DND-41 (cell line): Measurements from ENCODE around the gene MARCHF10.
A peak's percentile ranks its signal among the peaks of the same experiment; 100 is the strongest.

ENCODE experiments used
- ATAC-seq: fragments of 200-7000 bp; cut with Tn5 transposase; 3 replicates; pipeline ENCODE4 v1.9.1; 2021; ENCODE audit warnings: low read depth; ENCODE audit not compliant: insufficient read depth
- DNase-seq: peaks from one replicate; pipeline ENCODE4 v3.0.0-alpha.2; 2020
- H2AFZ ChIP-seq: 2 replicates; pipeline ENCODE4 v1.6.0; 2012; ENCODE audit warnings: low read depth, low read length
- H3K27ac ChIP-seq: 2 replicates; pipeline ENCODE4 v1.5.1; 2012; ENCODE audit warnings: low read length, inconsistent platforms
- H3K27me3 ChIP-seq: fragments of 200-600 bp; sonication (generic); 2 replicates; pipeline ENCODE4 v1.6.0; 2012; ENCODE audit warnings: low read length, mild to moderate bottlenecking, inconsistent platforms; ENCODE audit not compliant: insufficient read depth, poor library complexity
- H3K36me3 ChIP-seq: 2 replicates; pipeline ENCODE4 v1.5.1; 2012; ENCODE audit warnings: low read length, inconsistent platforms; ENCODE audit not compliant: insufficient read depth
- H3K4me1 ChIP-seq: 2 replicates; pipeline ENCODE4 v1.5.1; 2012; ENCODE audit warnings: mild to moderate bottlenecking, low read length; ENCODE audit not compliant: insufficient read depth
- H3K4me2 ChIP-seq: 2 replicates; pipeline ENCODE4 v1.6.0; 2012; ENCODE audit warnings: mild to moderate bottlenecking, moderate library complexity, low read length, inconsistent platforms; ENCODE audit not compliant: insufficient read depth
- H3K4me3 ChIP-seq, 2 experiments: fragments of 200-600 bp in 1 of 2; shearing (Covaris generic) in 1 of 2; 2 replicates each; pipeline ENCODE4 v1.5.1; 2012 to 2016; ENCODE audit warnings: inconsistent platforms in 2 of 2, low read length in 2 of 2, mild to moderate bottlenecking in 2 of 2, low read depth in 1 of 2, moderate library complexity in 1 of 2
- H3K79me2 ChIP-seq: 2 replicates; pipeline ENCODE4 v1.6.0; 2012; ENCODE audit warnings: low read length, inconsistent platforms; ENCODE audit not compliant: insufficient read depth
- H3K9ac ChIP-seq: 2 replicates; pipeline ENCODE4 v1.6.0; 2012; ENCODE audit warnings: low read depth, mild to moderate bottlenecking, inconsistent platforms, low read length, moderate library complexity
- H3K9me3 ChIP-seq: 2 replicates; pipeline ENCODE4 v1.5.1; 2012; ENCODE audit warnings: low read length, moderate library complexity, mild to moderate bottlenecking, inconsistent platforms; ENCODE audit not compliant: insufficient read depth, severe bottlenecking
- H4K20me1 ChIP-seq: 2 replicates; pipeline ENCODE4 v1.6.0; 2012; ENCODE audit warnings: low read length; ENCODE audit not compliant: insufficient read depth
- EZH2 ChIP-seq: IDR thresholded peaks from 3 replicates; pipeline ENCODE4 v1.6.1; 2012; ENCODE audit warnings: borderline replicate concordance, low read depth, mild to moderate bottlenecking, moderate library complexity, low read length, inconsistent platforms; ENCODE audit not compliant: severe bottlenecking
- TF ChIP-seq, protein P1 (sequence below): IDR thresholded peaks from 2 replicates; pipeline ENCODE4 v1.5.1; 2012; ENCODE audit warnings: borderline replicate concordance, low read length, moderate library complexity, mild to moderate bottlenecking; ENCODE audit not compliant: poor library complexity, severe bottlenecking; ENCODE audit errors: extremely low read depth

MARCHF10 gene

DNA sequence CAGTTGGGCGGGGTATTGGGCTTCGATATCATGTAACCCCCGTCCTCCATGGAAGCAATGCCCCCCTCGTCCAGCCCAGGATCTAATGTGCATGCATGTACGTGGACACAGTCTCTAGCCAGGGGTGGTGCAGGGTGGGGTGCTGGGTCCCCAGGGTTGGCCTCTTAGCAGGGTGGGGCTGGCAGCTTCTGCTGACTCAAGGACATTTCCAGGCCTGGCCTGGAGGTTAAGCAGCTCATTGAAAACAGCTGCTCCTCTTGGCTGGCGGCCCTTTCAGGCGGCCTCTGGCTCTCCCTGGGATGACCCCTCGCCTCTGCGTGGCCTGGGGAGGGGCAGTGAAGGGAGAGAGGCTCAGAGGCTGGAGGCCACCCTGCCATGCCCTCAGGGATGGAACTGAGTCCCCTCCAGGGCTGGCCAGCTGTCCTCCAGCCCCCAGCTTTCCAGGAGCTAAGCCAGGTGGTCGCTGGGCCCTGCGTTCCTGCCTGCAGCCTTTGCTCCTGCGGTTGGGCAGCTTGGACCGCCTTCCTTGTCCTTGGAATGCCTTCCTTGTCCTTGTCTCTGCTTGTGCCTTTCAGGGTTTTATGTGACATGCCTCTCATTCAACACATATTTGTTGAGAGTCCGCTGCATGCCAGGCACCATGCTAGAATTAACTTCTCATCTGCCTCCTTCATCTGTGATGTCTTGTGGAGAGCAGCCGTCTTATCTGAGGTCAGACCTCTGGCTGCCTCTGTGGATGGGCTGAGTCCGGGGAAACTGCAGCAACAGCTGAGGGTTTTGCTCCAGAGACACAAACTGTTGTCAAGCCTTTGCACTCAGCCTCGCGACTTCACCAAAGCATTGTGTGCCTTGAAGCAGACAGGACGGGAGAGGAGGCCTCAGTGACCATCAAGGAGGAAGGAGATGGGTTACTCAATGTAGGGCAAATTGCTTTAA, 154.0 kb downstream of the MARCHF10 start:
- DNase-seq (no peak), ATAC-seq (0 out of 3 replicates have a peak, but pooled peaks have one; percentile 3)
- Histone ChIP-seq H3K27me3 (no peaks in the 10 kb centered on the region), H3K36me3 (0 out of 2 replicates have a peak, but pooled peaks cover 4% of the 10 kb centered on the region), H3K9me3 (no peaks in the 10 kb centered on the region), H3K4me2 (no peak overlapping the region), H3K4me3 (no peak overlapping the region), H4K20me1 (no peaks in the 10 kb centered on the region), H3K79me2 (no peaks in the 10 kb centered on the region), H2AFZ (no peak overlapping the region), H3K4me1 (peaks cover 17% of the 10 kb centered on the region), H3K27ac (no peak overlapping the region), H3K9ac (no peak overlapping the region)
- no peak for TF ChIP-seq EZH2
- TF ChIP-seq, protein P1, sequence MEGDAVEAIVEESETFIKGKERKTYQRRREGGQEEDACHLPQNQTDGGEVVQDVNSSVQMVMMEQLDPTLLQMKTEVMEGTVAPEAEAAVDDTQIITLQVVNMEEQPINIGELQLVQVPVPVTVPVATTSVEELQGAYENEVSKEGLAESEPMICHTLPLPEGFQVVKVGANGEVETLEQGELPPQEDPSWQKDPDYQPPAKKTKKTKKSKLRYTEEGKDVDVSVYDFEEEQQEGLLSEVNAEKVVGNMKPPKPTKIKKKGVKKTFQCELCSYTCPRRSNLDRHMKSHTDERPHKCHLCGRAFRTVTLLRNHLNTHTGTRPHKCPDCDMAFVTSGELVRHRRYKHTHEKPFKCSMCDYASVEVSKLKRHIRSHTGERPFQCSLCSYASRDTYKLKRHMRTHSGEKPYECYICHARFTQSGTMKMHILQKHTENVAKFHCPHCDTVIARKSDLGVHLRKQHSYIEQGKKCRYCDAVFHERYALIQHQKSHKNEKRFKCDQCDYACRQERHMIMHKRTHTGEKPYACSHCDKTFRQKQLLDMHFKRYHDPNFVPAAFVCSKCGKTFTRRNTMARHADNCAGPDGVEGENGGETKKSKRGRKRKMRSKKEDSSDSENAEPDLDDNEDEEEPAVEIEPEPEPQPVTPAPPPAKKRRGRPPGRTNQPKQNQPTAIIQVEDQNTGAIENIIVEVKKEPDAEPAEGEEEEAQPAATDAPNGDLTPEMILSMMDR: no peak

DNA sequence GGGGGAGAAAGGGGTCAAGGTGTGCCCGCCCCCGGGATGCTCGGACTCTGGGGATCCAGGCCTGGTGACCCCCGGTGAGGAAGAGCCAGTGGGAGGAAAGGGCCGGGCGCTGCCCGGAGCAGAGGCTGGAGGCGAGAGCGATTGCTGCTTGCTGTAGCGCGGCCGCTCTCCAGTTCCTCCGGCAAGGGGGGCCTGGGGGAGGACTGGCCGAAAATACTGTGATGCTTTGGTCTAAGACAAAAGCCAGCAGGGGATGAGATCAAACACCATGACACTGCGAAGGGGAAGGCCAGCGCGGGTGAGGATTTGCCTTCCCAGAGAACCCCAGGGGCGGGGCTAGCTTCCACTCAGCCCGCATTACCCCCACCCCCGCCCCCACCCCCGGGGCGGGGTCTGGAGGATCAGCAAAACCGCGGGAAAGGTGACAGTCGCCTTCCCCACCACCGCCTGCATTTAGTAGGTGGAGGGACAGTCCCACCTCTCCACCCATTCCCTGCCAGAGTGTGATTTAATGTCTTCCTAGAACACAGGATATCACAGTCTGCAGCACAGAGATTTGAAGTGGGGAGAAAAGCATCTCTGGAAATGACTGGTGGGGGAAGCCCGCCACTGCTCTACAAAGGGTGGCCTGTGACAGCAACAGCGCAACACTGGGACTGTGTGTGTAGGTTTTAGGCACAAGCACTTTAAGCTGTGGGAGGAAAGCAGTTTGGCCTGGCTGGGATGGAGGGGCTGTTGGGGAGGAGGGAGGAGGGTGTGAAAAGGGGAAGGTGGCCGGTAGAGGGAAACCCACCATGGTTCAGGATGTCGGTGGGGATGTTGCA, 154.9 kb downstream of the MARCHF10 start:
- Histone ChIP-seq H3K27ac (peak overlapping the region; percentile 32; the same call in 1 of the 2 replicates), H3K9ac (peak overlapping the region; percentile 55), H3K79me2 (no peaks in the 10 kb centered on the region), H3K27me3 (no peaks in the 10 kb centered on the region), H2AFZ (peak overlapping the region; percentile 82), H3K4me1 (peaks cover 17% of the 10 kb centered on the region), H3K4me3 (peak overlapping the region; percentile 8 to 48; a peak in 3 of 4 replicates), H3K9me3 (no peaks in the 10 kb centered on the region), H3K4me2 (peak overlapping the region; percentile 79), H3K36me3 (0 out of 2 replicates have a peak, but pooled peaks cover 3% of the 10 kb centered on the region), H4K20me1 (no peaks in the 10 kb centered on the region)
- TF ChIP-seq, protein P1: no peak
- no peak for TF ChIP-seq EZH2
- ATAC-seq (peak; percentile 81), DNase-seq (peak; percentile 86)

DNA sequence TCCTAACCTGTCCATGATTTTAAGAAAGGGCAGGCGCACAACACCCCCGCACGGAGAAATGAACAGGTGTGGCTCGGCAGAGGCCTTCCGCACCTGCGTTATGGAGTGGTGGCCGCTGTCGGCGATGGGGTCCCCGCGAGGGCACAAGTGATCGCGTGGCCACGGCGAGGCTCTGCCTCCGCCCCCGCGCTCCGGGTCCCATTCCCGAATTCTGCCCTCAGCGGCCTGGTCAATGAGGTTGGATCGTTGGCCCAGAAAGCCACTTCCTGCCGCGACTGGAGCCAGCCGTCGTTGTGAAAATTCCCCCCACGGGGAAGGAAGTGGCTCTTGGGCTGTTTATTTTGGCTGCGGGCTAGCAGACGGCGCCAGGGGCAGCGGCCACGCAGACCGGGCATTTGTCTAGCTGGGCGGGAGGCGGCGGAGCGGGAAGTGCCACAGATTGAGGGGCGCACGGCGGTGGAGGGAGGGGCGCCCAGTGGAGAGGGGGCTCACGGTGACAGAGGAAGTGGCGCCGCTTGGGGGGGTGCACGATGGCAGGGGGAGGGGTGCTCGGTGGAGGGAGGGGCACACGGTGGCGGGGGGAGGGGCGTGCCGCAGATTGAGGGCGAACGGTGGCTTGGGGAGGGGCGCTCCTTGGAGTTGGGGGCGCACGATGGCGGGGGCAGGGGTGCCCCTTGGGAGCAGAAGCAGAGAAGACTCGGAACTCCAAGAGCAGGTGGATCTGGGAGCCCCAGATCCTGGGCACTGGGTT, 155.7 kb downstream of the MARCHF10 start:
- Histone ChIP-seq H2AFZ (peak overlapping the region; percentile 82), H3K9me3 (no peaks in the 10 kb centered on the region), H3K4me3 (peak overlapping the region in 1 of 2 experiments; percentile 48; a peak in 3 of 4 replicates), H3K27ac (peak overlapping the region; percentile 32; the same call in 1 of the 2 replicates), H3K79me2 (no peaks in the 10 kb centered on the region), H3K4me2 (peak overlapping the region; percentile 79), H3K9ac (peak overlapping the region; percentile 55), H4K20me1 (no peaks in the 10 kb centered on the region), H3K4me1 (peaks cover 17% of the 10 kb centered on the region), H3K36me3 (no peaks in the 10 kb centered on the region), H3K27me3 (no peaks in the 10 kb centered on the region)
- DNase-seq: peak; percentile 50
- no peak for TF ChIP-seq EZH2
- TF ChIP-seq, protein P1: no peak
- peak; percentile 10; the same call in 2 of the 3 replicates for ATAC-seq
